Psoas muscle (tissue), 8 donors: ENCODE data around the gene GPRIN2. TPM values are rescaled to one million over a fixed set of nuclear protein-coding genes. Genes with fewer than 3 reads are reported as not detected.
A peak's percentile ranks its signal among the peaks of the same experiment; 100 is the strongest.
"Not testable (repeated sequence)": the region's sequence is repeated elsewhere in the genome, so short reads cannot be mapped to it uniquely, and the experiment has no call there.

Experiments used
- ATAC-seq, 4 donors: fragments of 200-7000 bp; cut with Tn5 transposase; one replicate each; pipeline ENCODE4 v1.9.1; 2020; ENCODE audit warnings: moderate library complexity in 3 of 4, mild to moderate bottlenecking in 2 of 4
- DNase-seq, 2 donors: peaks; one replicate each; pipeline ENCODE4 v3.0.0-alpha.2; 2020
- H3K27ac ChIP-seq: fragments of 200-600 bp; one replicate; pipeline ENCODE4 v1.8.0; 2022
- H3K27me3 ChIP-seq, 3 donors: fragments of 200-600 bp in 1 of 3; one replicate each; pipeline versions ENCODE4 v1.6.1 to v1.8.0; 2013 to 2022; ENCODE audit warnings: low read length in 2 of 3, mild to moderate bottlenecking in 2 of 3, moderate library complexity in 1 of 3; ENCODE audit not compliant: insufficient read depth in 3 of 3
- H3K36me3 ChIP-seq, 2 donors: fragments of 200-600 bp in 1 of 2; one replicate each; pipeline versions ENCODE4 v1.6.1 to v1.8.0; 2013 to 2022; ENCODE audit warnings: low read depth in 1 of 2, mild to moderate bottlenecking in 1 of 2, moderate library complexity in 1 of 2; ENCODE audit not compliant: insufficient read depth in 1 of 2
- H3K4me1 ChIP-seq: fragments of 200-600 bp; one replicate; pipeline ENCODE4 v1.8.0; 2022
- H3K4me3 ChIP-seq: fragments of 200-600 bp; one replicate; pipeline ENCODE4 v1.8.0; 2022; ENCODE audit warnings: mild to moderate bottlenecking
- H3K9me3 ChIP-seq: fragments of 200-600 bp; one replicate; pipeline ENCODE4 v1.8.0; 2022
- CTCF ChIP-seq: fragments of 200-600 bp; IDR thresholded peaks from one replicate; pipeline ENCODE4 v1.8.0; 2022; ENCODE audit warnings: antibody characterized with exemption
- WGBS, 3 donors: extraction: QIAGEN DNeasy Blood & Tissue Kit; methylation state at CpG; one replicate each; pipeline versions ENCODE4 v1.1.6 to v1.1.7; 2013; 5-methylcytosine and 5-hydroxymethylcytosine counted together
- intact Hi-C, 2 donors: fragments of 100-400 bp; cut with DNase I; formaldehyde crosslinking; loops; one replicate each; pipeline versions ENCODE4 v1.11.0 to v1.14.2; 2022
- polyA plus RNA-seq, 3 donors: library from polyadenylated mRNA; stranded (reverse); fragments of 200-250 nt; gene quantifications; one replicate each; pipeline ENCODE4 v1.2.3, GENCODE V29; 2013
- total RNA-seq, 4 donors: library from RNA; stranded (reverse); fragmentation: NEBNext Ultra II Directional in 2 of 4; extraction: Animal tissue kit (Norgen Biotek cat#: 25700) in 2 of 4; gene quantifications; one replicate each; pipeline versions ENCODE4 v1.2.1 to v1.2.4, GENCODE V29; 2021 to 2023
- donor health status: healthy with polysubstance abuse.
- donor health status: DM: no; HTN: no; CAD: no; lungs with moderate emphysema.
- donor health status: Bipolar disorder and iron deficiency.
- donor health status: healthy.
- donor health status: DM: yes; HTN: yes; CAD: no.
- donor health status: DM: no; HTN: no; CAD: no.
- donor health status: DM: no; HTN: no; CAD: no.
- donor health status: DM: yes; HTN: yes; CAD: no.

GPRIN2 gene
- total and polyA plus RNA-seq, 7 donors: not detected

- Histone ChIP-seq H3K27me3 (peaks cover 0 to 3% (median 0%) of the 10 kb centered on the region in 3 donors), H3K4me3 (no peak overlapping the region), H3K4me1 (no peaks in the 10 kb centered on the region), H3K27ac (no peak overlapping the region), H3K36me3 (no peaks in the 10 kb centered on the region), H3K9me3 (no peaks in the 10 kb centered on the region)
- no peak for ATAC-seq
- intact Hi-C loops: no loop called here
- DNase-seq: no peak
- TF ChIP-seq CTCF: no peak
Observed at GRCh38 chr10:46515366-46515765, 41.1 kb downstream of the GPRIN2 start.

GRCh38 chr10:46514899-46515298, 41.6 kb downstream of the GPRIN2 start:
- DNase-seq (peak in 1 of 2 donors; percentile 32), ATAC-seq (no peak)
- intact Hi-C loops: no loop called here
- H3K4me1 ChIP-seq: no peaks in the 10 kb centered on the region
- H3K27ac ChIP-seq: no peak overlapping the region
- 83 to 85% (median 83%) methylated on average over 3 of the region's 3 CpGs for WGBS, 3 donors
- no peaks in the 10 kb centered on the region for H3K36me3 ChIP-seq
- no peak overlapping the region for H3K4me3 ChIP-seq
- TF ChIP-seq CTCF: no peak
- no peaks in the 10 kb centered on the region for H3K27me3 ChIP-seq
- H3K9me3 ChIP-seq: no peaks in the 10 kb centered on the region

- intact Hi-C loops: no loop called here
- H3K9me3 ChIP-seq: no peaks in the 10 kb centered on the region
- 73 to 79% (median 76%) methylated on average over 6 of the region's 6 CpGs for WGBS, 3 donors
- no peaks in the 10 kb centered on the region for H3K4me1 ChIP-seq
- H3K36me3 ChIP-seq: no peaks in the 10 kb centered on the region
- no peak overlapping the region for H3K27ac ChIP-seq
- no peak for TF ChIP-seq CTCF
- no peak overlapping the region for H3K4me3 ChIP-seq
- DNase-seq (peak in 1 of 2 donors; percentile 32), ATAC-seq (no peak)
- H3K27me3 ChIP-seq: no peaks in the 10 kb centered on the region
Observed at GRCh38 chr10:46514431-46514861, 42.0 kb downstream of the GPRIN2 start.

DNA sequence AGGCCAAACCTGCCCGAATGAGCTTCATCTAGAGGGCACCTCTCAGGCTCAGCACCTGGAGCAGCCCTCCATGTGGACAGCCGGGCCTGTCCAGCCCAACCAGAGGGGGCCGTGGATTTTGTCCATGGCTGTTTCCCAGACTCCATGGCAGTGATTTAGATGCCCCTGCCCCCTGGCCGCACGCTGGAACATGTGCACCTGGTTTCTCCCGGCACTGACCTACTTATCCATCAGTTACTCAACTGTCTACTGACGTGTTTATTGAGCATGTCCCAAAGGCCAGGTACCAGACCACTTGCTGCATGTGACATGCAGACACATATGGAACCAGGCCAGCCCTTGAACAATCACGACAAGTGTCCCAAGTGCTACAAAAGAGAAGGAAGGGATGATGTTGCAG, 43.1 kb downstream of the GPRIN2 start:
- H3K4me1 ChIP-seq, H3K36me3 ChIP-seq, DNase-seq, H3K4me3 ChIP-seq, H3K27ac ChIP-seq, H3K9me3 ChIP-seq, ATAC-seq, intact Hi-C loops, H3K27me3 ChIP-seq: not testable (repeated sequence)
- no CpG with 5 or more reads among the region's 8 CpGs for WGBS, 3 donors

GRCh38 chr10:46512725-46513124, 43.7 kb downstream of the GPRIN2 start:
- H3K4me3 ChIP-seq, intact Hi-C loops, H3K9me3 ChIP-seq, H3K36me3 ChIP-seq, H3K4me1 ChIP-seq, H3K27ac ChIP-seq, H3K27me3 ChIP-seq, ATAC-seq, DNase-seq: not testable (repeated sequence)
- 33 to 66% (median 59%) methylated on average over 1 to 3 of the region's 7 CpGs for WGBS, 3 donors

GRCh38 chr10:46512002-46512401, 44.5 kb downstream of the GPRIN2 start:
- no CpG with 5 or more reads among the region's 5 CpGs for WGBS, 3 donors
- ATAC-seq, H3K27me3 ChIP-seq, intact Hi-C loops, H3K4me3 ChIP-seq, H3K9me3 ChIP-seq, H3K27ac ChIP-seq, H3K36me3 ChIP-seq, H3K4me1 ChIP-seq, DNase-seq: not testable (repeated sequence)

Other genes with a start within 250 kb of the GPRIN2 start
- under 1 TPM in 1 of 4 donors, not detected in 3; 0.15 TPM for gene ANXA8L1, start 180.9 kb downstream of the GPRIN2 start, total RNA-seq
- gene ANXA8L1, start 180.9 kb downstream of the GPRIN2 start, polyA plus RNA-seq: not detected
- not detected for gene NPY4R, start 90.7 kb downstream of the GPRIN2 start, total RNA-seq
- under 1 TPM in 1 of 3 donors, not detected in 2; 0.04 TPM for gene NPY4R, start 90.7 kb downstream of the GPRIN2 start, polyA plus RNA-seq
- gene SYT15, start 22.5 kb upstream of the GPRIN2 start, total RNA-seq: 1 to 10 TPM; 1.7 to 2.8 (median 2.5) TPM
- gene SYT15, start 22.5 kb upstream of the GPRIN2 start, polyA plus RNA-seq: under 1 TPM; 0.18 to 0.98 (median 0.80) TPM